Astrocyte of the hippocampus (primary cell): ENCODE measurements around the gene RELA.
"Not testable (repeated sequence)": the region's sequence is repeated elsewhere in the genome, so short reads cannot be mapped to it uniquely, and the experiment has no call there.

ENCODE experiments used
- DNase-seq: peaks from one replicate; pipeline ENCODE4 v3.0.0; 2011; ENCODE audit warnings: low read depth, low spot score

Gene RELA

DNA sequence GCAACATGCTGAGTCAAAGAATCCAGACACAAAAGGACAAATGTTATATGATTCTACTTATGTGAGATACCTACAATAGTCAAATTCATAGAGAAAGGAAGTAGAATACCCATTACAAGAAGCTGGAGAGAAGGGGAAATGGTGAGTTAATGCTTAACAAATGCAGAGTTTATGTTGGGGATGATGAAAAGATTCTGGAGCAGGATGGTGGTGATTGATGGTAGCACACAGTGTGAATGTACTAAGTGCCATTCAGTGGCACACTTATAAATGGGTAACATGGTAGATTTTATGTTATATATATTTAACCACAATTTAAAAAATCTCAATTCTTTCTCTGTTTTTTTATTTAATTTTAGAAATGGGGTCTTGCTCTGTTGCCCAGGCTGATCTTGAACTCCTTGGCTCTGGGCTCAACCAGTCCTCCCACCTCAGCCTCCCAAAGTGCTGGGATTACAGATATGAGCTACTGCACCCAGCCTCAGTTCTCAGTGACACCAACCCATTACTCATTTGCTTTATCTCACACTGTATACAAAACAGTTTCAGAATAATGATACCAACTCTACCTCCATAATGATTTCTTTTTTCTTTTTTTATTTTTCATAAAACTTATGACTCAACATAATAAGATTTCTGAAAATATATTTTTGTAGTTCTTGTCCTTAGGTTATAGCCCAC is 9.6 kb upstream of the RELA start:
- DNase-seq = no peak

DNA sequence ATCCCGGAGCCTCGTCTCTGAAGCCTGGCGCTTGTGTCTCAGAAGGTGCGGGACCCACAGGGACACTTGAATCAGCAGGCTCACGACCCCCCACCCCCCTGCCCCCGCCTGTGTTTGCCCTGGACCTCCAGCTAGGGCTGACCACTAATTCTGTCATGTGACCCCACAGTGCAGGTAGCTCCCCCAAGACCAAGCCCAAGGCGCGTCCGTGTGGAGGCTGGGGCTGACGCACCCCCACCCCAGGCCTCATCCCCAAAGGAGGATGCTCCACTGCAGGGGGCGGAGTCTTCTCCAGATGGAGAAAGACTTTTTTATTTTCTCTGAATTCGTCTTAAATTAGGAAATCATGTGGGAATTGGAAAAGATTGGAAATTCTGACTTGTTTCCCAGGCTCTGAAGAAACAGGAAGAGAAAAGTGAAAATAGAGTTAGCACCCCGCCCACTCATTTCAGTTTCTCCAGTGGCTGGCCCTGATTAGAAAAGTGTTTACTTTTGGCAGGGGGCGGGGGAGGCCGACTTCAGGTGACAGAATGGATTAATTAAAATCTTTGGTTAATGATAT is 1.0 kb upstream of the RELA start:
- peak; percentile 54 for DNase-seq

- no peak for DNase-seq
Measured at GRCh38 chr11:65662247-65662798, 393 bp downstream of the RELA start.

GRCh38 chr11:65661599-65662246 is 993 bp downstream of the RELA start:
- DNase-seq = no peak

DNA sequence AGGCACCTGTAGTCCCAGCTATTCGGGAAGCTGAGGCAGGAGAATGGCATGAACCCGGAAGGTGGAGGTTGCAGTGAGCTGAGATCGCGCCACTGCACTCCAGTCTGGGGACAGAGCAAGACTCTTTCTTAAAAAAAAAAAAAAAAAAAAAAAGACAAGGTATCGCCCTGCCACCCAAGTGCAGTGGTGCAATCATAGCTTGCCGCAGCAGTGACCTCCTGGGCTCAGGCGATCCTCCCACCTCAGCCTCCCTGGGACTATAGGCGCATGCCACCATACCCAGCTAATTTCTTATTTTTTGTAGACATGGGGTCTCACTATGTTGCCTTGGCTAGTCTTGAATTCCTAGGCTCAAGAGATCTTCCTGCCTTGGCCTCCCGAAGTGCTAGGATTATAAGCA is 1.8 kb downstream of the RELA start:
- DNase-seq = not testable (repeated sequence)

- no peak for DNase-seq
Measured at GRCh38 chr11:65660038-65660437, 2.7 kb downstream of the RELA start.

DNA sequence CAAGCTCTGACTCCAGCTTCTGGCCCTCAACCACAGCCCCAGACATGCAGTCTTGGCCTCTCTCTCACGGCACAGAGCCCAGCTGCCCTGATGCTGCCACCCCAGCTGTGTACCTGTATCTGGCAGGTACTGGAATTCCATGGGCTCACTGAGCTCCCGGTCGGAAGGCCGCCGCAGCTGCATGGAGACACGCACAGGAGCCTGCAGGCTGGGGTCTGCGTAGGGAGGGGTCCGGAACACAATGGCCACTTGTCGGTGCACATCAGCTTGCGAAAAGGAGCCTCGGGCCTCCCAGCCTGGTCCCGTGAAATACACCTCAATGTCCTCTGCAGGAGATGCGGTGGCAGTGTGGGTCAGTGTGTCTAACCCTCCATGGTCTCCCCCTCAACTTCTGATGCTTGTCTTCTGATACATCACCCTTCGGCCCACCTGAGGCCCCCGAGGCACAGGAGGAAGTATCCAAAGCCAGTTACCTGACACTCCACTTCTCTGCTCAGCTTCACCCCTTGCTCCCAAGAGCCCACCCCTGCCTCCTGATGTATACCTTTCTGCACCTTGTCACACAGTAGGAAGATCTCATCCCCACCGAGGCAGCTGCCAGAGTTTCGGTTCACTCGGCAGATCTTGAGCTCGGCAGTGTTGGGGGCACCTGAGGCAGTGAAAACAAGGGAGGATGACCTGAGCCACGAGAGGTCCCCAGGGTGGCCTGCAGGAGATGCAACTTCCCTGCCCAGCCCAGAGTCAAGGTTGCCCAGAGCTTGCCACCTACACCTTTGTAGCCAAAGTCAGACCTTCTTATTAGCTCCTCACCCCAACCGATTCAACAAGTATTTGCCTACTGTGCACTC is 4.3 kb downstream of the RELA start:
- DNase-seq = no peak

GRCh38 chr11:65657426-65657825 is 5.3 kb downstream of the RELA start:
- DNase-seq = peak; percentile 0

GRCh38 chr11:65655570-65656332 is 7.0 kb downstream of the RELA start:
- no peak for DNase-seq

DNA sequence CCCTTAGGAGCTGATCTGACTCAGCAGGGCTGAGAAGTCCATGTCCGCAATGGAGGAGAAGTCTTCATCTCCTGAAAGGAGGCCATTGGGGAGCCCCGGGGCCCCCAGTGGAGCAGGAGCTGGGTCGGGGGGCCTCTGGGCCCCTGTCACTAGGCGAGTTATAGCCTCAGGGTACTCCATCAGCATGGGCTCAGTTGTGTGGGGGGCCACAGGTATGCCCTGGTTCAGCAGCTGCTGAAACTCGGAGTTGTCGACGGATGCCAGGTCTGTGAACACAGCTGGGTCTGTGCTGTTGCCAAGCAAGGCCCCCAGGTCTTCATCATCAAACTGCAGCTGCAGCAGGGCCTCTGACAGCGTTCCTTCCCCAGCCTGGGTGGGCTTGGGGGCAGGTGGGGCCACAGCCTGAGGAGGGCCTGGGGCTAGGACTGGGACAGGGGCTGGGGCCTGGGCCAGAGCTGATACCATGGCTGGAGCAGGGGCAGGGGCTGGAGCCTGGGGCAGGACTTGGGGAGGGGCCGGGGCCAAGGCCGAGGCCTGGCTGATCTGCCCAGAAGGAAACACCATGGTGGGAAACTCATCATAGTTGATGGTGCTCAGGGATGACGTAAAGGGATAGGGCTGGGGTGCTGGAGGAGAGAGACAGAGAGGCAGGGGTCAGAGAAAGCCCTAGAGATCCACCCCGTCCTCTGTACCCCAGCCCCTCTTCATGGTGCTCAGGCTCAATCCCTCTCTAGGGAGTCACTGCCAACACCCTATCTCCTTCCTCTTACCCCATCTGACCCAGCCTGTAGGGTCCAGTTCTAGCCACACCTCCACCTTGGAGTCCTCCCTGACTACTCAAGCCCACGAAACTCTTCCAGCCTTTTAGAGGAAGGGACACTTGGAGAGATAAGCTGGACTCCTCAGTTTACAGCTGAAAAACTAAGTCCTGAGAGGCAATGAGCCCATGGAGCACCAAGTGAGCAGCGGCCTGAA is 8.1 kb downstream of the RELA start:
- DNase-seq = no peak

DNA sequence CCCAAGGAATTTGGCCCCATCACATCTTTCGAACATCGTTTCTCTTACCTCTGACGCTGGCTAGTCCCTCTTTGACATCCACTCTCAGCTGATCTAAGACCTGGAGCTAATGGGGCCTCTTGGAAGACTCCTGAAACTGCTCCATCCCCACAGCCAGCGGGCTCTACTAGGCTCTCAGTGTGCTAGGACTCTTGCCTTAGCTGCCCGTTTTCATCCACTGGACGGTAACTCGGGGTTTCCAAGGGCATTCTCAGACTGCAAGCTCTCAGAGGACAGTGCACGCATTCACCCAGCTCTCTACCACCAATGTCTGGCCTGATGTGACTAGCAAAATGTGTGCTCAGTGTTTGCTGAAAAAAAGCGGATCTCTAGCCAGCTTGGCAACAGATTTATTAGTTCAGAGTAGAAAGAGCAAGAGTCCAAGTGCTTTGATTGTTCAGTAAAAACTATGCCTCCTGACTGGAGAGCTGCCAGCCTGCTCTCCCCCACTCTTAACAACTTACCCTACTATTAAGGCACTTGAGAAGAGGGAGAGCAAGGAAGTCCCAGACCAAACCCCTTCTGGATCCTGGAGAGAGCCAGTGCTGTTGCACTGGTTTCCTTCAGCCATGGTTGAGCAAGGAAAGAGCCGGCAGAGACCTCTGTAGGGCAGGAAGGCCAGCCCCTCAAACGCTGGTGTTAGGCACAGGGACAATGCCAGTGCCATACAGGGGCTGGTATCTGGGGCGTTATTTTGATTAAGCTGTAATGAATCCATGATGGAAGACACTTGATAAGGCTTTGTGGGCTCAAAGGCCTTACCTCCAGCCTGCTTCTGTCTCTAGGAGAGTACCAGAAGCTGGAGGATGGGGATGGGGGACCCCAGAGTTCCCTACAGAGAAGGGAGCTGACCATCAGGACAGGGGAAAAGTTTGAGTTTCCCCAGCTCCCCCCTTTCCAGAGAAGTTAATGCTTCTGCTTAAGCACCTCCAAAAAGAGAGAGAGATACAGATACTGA is 9.2 kb downstream of the RELA start:
- DNase-seq = no peak

GRCh38 chr11:65652511-65653228 is 10.0 kb downstream of the RELA start:
- peak; percentile 97 for DNase-seq

DNA sequence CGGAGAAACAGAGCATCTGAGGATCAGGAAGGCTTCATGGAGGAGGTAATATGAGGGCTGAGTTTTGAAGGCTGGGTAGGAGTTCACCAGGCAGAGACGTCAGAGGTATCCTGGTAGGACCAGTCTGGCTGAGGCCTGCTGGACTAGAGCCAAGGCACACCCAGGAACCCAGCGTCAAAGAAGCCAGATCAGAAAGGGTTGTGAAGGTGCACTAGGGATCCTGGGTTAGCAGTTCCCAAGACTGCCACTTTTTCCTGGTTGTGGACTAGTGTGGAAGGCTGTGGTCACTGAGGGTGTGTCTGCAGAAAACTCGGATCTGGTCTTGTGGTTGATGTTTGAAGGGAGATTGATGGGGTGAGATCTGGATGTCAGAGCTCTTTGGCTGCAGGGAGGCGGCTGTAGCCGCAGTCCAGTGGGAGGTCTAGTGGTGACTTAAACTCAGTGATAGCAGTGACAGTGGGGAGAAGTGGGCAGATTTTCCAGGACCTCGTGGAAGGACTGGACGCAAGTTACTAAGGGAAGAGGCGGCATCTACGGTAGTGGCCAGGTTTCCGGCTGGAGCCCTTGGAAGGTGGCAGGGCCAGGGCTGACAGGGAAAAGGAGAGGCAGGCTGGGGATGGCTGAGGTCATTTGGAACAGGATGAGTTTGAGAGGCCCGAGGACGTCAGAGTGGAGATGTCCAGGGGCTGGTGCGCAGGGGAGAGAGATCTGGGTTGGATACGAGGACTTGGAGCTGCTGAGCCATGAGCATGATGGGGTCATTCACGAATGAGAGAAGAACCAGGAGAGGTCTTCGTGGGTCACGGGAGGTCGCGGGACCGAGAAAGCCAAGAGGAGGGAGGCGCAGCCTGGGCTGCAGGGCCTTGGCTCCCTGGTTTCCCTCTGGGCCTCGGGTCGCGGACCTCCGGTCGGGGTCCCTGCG is 10.9 kb downstream of the RELA start:
- peak; percentile 29 for DNase-seq

GRCh38 chr11:65651339-65651588 is 11.5 kb downstream of the RELA start:
- no peak for DNase-seq

DNA sequence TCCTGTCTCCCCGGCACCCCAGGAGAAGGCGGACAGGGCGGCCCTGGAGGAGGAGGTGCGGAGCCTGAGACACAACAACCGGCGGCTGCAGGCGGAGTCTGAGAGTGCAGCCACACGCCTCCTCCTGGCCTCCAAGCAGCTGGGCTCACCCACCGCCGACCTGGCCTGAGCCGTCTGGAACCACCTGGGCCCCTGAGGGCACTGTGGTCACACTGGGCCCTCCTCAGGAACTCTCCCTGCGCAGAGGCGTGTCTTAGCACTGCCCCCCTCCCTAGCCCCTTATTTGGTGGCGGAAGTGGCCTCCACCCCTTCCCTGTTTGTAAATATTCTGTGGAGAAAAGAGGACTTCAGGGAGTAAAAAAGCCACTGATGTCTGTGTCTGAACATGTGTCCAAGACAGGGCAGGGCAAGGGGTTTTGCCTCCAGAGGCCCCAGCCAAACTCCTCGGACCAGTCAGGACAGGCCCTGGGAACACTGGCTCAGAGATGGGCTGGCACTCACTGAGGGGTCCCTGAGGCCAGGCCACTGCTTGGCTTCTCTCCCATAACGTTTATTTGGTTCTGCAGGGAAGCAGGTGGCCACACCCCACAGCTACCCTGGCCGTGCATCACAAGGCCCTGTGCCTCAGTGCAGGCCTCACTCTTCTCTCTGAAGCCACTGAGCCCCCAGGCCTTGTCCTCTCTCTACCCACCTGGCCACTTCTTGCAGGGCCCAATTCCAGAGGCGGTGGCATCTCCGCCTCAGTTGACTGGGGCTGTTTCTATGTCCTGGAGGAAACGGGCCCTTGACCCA is 12.0 kb downstream of the RELA start:
- no peak for DNase-seq
